Activated T-cell treated with anti-CD3 and anti-CD28 coated beads for 24 hours (primary cell): ENCODE results near the gene HAUS6.
"Not testable (repeated sequence)": the region's sequence is repeated elsewhere in the genome, so short reads cannot be mapped to it uniquely, and the experiment has no call there.

ENCODE experiments used
- DNase-seq: peaks from one replicate; pipeline ENCODE4 v3.0.0-alpha.2; 2020; ENCODE audit warnings: low read depth

Gene HAUS6

GRCh38 chr9:19117039-19117716 lies 14.5 kb upstream of the HAUS6 start:
- no peak for DNase-seq

- no peak for DNase-seq
Observed at GRCh38 chr9:19116107-19116790, 13.5 kb upstream of the HAUS6 start.

GRCh38 chr9:19114680-19115270 lies 12.1 kb upstream of the HAUS6 start:
- DNase-seq: no peak

- DNase-seq: no peak
Observed at GRCh38 chr9:19113964-19114679, 11.4 kb upstream of the HAUS6 start.

GRCh38 chr9:19113064-19113611 lies 10.4 kb upstream of the HAUS6 start:
- DNase-seq: not testable (repeated sequence)

- no peak for DNase-seq
Observed at GRCh38 chr9:19108038-19108437, 5.3 kb upstream of the HAUS6 start.

GRCh38 chr9:19104515-19105282 lies 2.0 kb upstream of the HAUS6 start:
- no peak for DNase-seq

GRCh38 chr9:19102181-19102630 lies 498 bp downstream of the HAUS6 start:
- peak; percentile 1 for DNase-seq

GRCh38 chr9:19101203-19101602 lies 1.5 kb downstream of the HAUS6 start:
- DNase-seq: no peak

GRCh38 chr9:19097431-19097830 lies 5.3 kb downstream of the HAUS6 start:
- not testable (repeated sequence) for DNase-seq

GRCh38 chr9:19087106-19088000 lies 15.4 kb downstream of the HAUS6 start:
- DNase-seq: no peak

- no peak for DNase-seq
Observed at GRCh38 chr9:19085295-19085694, 17.4 kb downstream of the HAUS6 start.

- DNase-seq: no peak
Observed at GRCh38 chr9:19074836-19075235, 27.9 kb downstream of the HAUS6 start.

GRCh38 chr9:19074229-19074628 lies 28.5 kb downstream of the HAUS6 start:
- DNase-seq: no peak

GRCh38 chr9:19057033-19057432 lies 45.7 kb downstream of the HAUS6 start:
- DNase-seq: no peak

GRCh38 chr9:19050637-19051591 lies 51.8 kb downstream of the HAUS6 start:
- DNase-seq: no peak

- no peak for DNase-seq
Observed at GRCh38 chr9:19049917-19050636, 52.6 kb downstream of the HAUS6 start.
